ENCODE results near the gene CEP83. TPM values are rescaled to one million over a fixed set of nuclear protein-coding genes. Genes with fewer than 3 reads are reported as not detected.

CEP83 gene
- total and polyA plus RNA-seq, 10 donors, result 6.8 to 29.0 (median 14.0) TPM

GRCh38 chr12:94333396-94333795, 126.3 kb downstream of the CEP83 start:
- Histone ChIP-seq H3K4me1 (no peaks in the 10 kb centered on the region), H3K27me3 (replicated peaks in 1 of 7) (no peaks in the 10 kb centered on the region), H3K9me3 (no peaks in the 10 kb centered on the region), H3K36me3 (peaks cover 0 to 20% (median 0%) of the 10 kb centered on the region in 6 donors), H3K4me3 (no peak overlapping the region), H3K27ac (no peak overlapping the region)
- 78 to 90% (median 86%) methylated on average over 3 of the region's 3 CpGs for WGBS, 5 donors
- no peak for DNase-seq
- intact Hi-C loops (cut with DNase I; ENCODE audit: low total_unique reads), result no loop called here
- TF ChIP-seq CTCF (IDR thresholded peaks at IDR 0.05 in 8 of 11, conservative IDR thresholded peaks at IDR 0.05 in 3 of 11) (no peak), POLR2AphosphoS5 (IDR thresholded peaks at IDR 0.05) (no peak), POLR2A (IDR thresholded peaks at IDR 0.05) (no peak)

- H3K36me3 ChIP-seq, result peaks cover 0 to 56% (median 0%) of the 10 kb centered on the region in 6 donors
- intact Hi-C loops (cut with DNase I; ENCODE audit: low total_unique reads), result no loop called here
- WGBS, 5 donors, result 89 to 100% (median 93%) methylated on average over 1 of the region's 1 CpG
- H3K4me1 ChIP-seq, result no peaks in the 10 kb centered on the region
- no peak overlapping the region for H3K27ac ChIP-seq
- H3K9me3 ChIP-seq, result no peaks in the 10 kb centered on the region
- DNase-seq, result no peak
- no peak overlapping the region for H3K4me3 ChIP-seq
- H3K27me3 ChIP-seq (replicated peaks in 1 of 7), result no peaks in the 10 kb centered on the region
- TF ChIP-seq POLR2A (IDR thresholded peaks at IDR 0.05) (no peak), CTCF (IDR thresholded peaks at IDR 0.05 in 8 of 11, conservative IDR thresholded peaks at IDR 0.05 in 3 of 11) (no peak), POLR2AphosphoS5 (IDR thresholded peaks at IDR 0.05) (no peak)
Observed at GRCh38 chr12:94329366-94329765, 130.3 kb downstream of the CEP83 start.

- H3K4me1 ChIP-seq, result no peaks in the 10 kb centered on the region
- WGBS, 5 donors, result 77 to 90% (median 85%) methylated on average over 1 of the region's 1 CpG
- no peaks in the 10 kb centered on the region for H3K9me3 ChIP-seq
- DNase-seq, result no peak
- H3K36me3 ChIP-seq, result peaks cover 0 to 66% (median 8%) of the 10 kb centered on the region in 6 donors
- no peak overlapping the region for H3K4me3 ChIP-seq
- TF ChIP-seq POLR2AphosphoS5 (IDR thresholded peaks at IDR 0.05), result no peak
- no peak for TF ChIP-seq CTCF (IDR thresholded peaks at IDR 0.05 in 8 of 11, conservative IDR thresholded peaks at IDR 0.05 in 3 of 11)
- no peak for TF ChIP-seq POLR2A (IDR thresholded peaks at IDR 0.05)
- H3K27ac ChIP-seq, result no peak overlapping the region
- no peaks in the 10 kb centered on the region for H3K27me3 ChIP-seq (replicated peaks in 1 of 7)
- intact Hi-C loops (cut with DNase I; ENCODE audit: low total_unique reads), result no loop called here
Observed at GRCh38 chr12:94327809-94328208, 131.9 kb downstream of the CEP83 start.

GRCh38 chr12:94326727-94327126, 132.9 kb downstream of the CEP83 start:
- no peaks in the 10 kb centered on the region for H3K27me3 ChIP-seq (replicated peaks in 1 of 7)

More at GRCh38 chr12:94326727-94327126, 132.9 kb downstream of the CEP83 start:
- Histone ChIP-seq H3K36me3 (peaks cover 0 to 77% (median 14%) of the 10 kb centered on the region in 6 donors), H3K4me1 (no peaks in the 10 kb centered on the region), H3K27ac (no peak overlapping the region), H3K4me3 (no peak overlapping the region), H3K9me3 (peaks cover 0 to under 1% (median 0%) of the 10 kb centered on the region in 8 donors)
- TF ChIP-seq POLR2AphosphoS5 (IDR thresholded peaks at IDR 0.05) (no peak), POLR2A (IDR thresholded peaks at IDR 0.05) (no peak), CTCF (IDR thresholded peaks at IDR 0.05 in 8 of 11, conservative IDR thresholded peaks at IDR 0.05 in 3 of 11) (no peak)
- no peak for DNase-seq
- intact Hi-C loops (cut with DNase I; ENCODE audit: low total_unique reads), result no loop called here

Data from spleen (tissue), 11 donors.